GM06990 (cell line): ENCODE data around the gene JAK3.
A peak's percentile ranks its signal among the peaks of the same experiment; 100 is the strongest.

Experiments
- DNase-seq: peaks from one replicate; pipeline ENCODE4 v3.0.0-alpha.2; 2011; ENCODE audit not compliant: insufficient read length; ENCODE audit errors: extremely low read depth
- H3K27me3 ChIP-seq: replicated peaks from 2 replicates; pipeline ENCODE4 v1.6.0; 2011; ENCODE audit warnings: low read length; ENCODE audit not compliant: control insufficient read depth, insufficient read depth
- H3K36me3 ChIP-seq: 2 replicates; pipeline ENCODE4 v1.5.1; 2011; ENCODE audit warnings: low read length; ENCODE audit not compliant: control insufficient read depth, insufficient read depth
- H3K4me3 ChIP-seq: replicated peaks from 2 replicates; pipeline ENCODE4 v1.5.1; 2011; ENCODE audit warnings: low read depth, mild to moderate bottlenecking, control low read depth, low read length
- CTCF ChIP-seq: IDR thresholded peaks from 2 replicates; pipeline ENCODE4 v1.5.1; 2011; ENCODE audit warnings: low read length, control low read depth, mild to moderate bottlenecking, inconsistent platforms; ENCODE audit not compliant: insufficient read depth, poor library complexity, severe bottlenecking

The JAK3 gene

GRCh38 chr19:17831419-17831888 is 16.3 kb downstream of the JAK3 start:
- no peak for DNase-seq
- no peak for TF ChIP-seq CTCF
- peaks cover 38% of the 10 kb centered on the region for H3K36me3 ChIP-seq
- H3K27me3 ChIP-seq = no peaks in the 10 kb centered on the region
- no peak overlapping the region for H3K4me3 ChIP-seq

GRCh38 chr19:17830567-17831418 is 17.0 kb downstream of the JAK3 start:
- no peaks in the 10 kb centered on the region for H3K27me3 ChIP-seq
- H3K36me3 ChIP-seq = peaks cover 34% of the 10 kb centered on the region
- peak; percentile 59 for DNase-seq
- no peak overlapping the region for H3K4me3 ChIP-seq
- no peak for TF ChIP-seq CTCF

GRCh38 chr19:17829855-17830566 is 17.8 kb downstream of the JAK3 start:
- peaks cover 34% of the 10 kb centered on the region for H3K36me3 ChIP-seq

GRCh38 chr19:17826508-17827056 is 21.2 kb downstream of the JAK3 start:
- TF ChIP-seq CTCF = no peak
- Histone ChIP-seq H3K4me3 (no peak overlapping the region), H3K27me3 (no peaks in the 10 kb centered on the region), H3K36me3 (peaks cover 18% of the 10 kb centered on the region)
- no peak for DNase-seq

More at GRCh38 chr19:17829855-17830566, 17.8 kb downstream of the JAK3 start:
- DNase-seq = no peak
- H3K27me3 ChIP-seq = no peaks in the 10 kb centered on the region
- no peak for TF ChIP-seq CTCF
- no peak overlapping the region for H3K4me3 ChIP-seq

- TF ChIP-seq CTCF = no peak
- DNase-seq = no peak
- Histone ChIP-seq H3K4me3 (no peak overlapping the region), H3K27me3 (no peaks in the 10 kb centered on the region), H3K36me3 (peaks cover 6% of the 10 kb centered on the region)
Measured at GRCh38 chr19:17824339-17824738, 23.4 kb downstream of the JAK3 start.
